DOHH2 (cell line): Measurements from ENCODE around the gene ABI3BP.

ENCODE experiments used
- H3F3A ChIP-seq: fragments of 200-600 bp; sonication (generic), shearing (Covaris generic); 2 replicates; pipeline ENCODE4 v1.6.0; 2016; ENCODE audit warnings: antibody characterized with exemption, mild to moderate bottlenecking; ENCODE audit not compliant: control insufficient read depth, insufficient read depth
- H3K27ac ChIP-seq: fragments of 200-600 bp; sonication (generic); 2 replicates; pipeline ENCODE4 v1.5.1; 2014; ENCODE audit warnings: low read depth, mild to moderate bottlenecking, low read length, moderate library complexity
- H3K27me3 ChIP-seq: fragments of 200-600 bp; sonication (generic); 2 replicates; pipeline ENCODE4 v1.6.1; 2014; ENCODE audit warnings: mild to moderate bottlenecking, low read length, mixed read lengths; ENCODE audit not compliant: control insufficient read depth
- H3K36me3 ChIP-seq: fragments of 200-600 bp; sonication (generic); 2 replicates; pipeline ENCODE4 v1.6.1; 2014; ENCODE audit warnings: mild to moderate bottlenecking, low read length, moderate library complexity, mixed read lengths; ENCODE audit not compliant: control insufficient read depth
- H3K4me1 ChIP-seq: fragments of 200-600 bp; sonication (generic); 2 replicates; pipeline ENCODE4 v1.6.1; 2014; ENCODE audit warnings: mild to moderate bottlenecking, low read length, mixed read lengths; ENCODE audit not compliant: control insufficient read depth
- H3K4me2 ChIP-seq: fragments of 200-600 bp; sonication (generic); 2 replicates; pipeline ENCODE4 v1.6.0; 2014; ENCODE audit warnings: mild to moderate bottlenecking, low read length, moderate library complexity
- H3K4me3 ChIP-seq: fragments of 200-600 bp; sonication (generic); 2 replicates; pipeline ENCODE4 v1.5.1; 2014; ENCODE audit warnings: mild to moderate bottlenecking, low read length, mixed read lengths
- H3K79me2 ChIP-seq: fragments of 200-600 bp; sonication (generic); 2 replicates; pipeline ENCODE4 v1.6.1; 2014; ENCODE audit warnings: mild to moderate bottlenecking, low read length, mixed read lengths; ENCODE audit not compliant: control insufficient read depth
- H3K9me2 ChIP-seq: fragments of 200-600 bp; sonication (generic); replicated peaks from 2 replicates; pipeline ENCODE4 v1.6.1; 2014; ENCODE audit warnings: mild to moderate bottlenecking, low read length, mixed read lengths; ENCODE audit not compliant: control insufficient read depth
- H3K9me3 ChIP-seq: fragments of 200-600 bp; sonication (generic); 2 replicates; pipeline ENCODE4 v1.6.1; 2014; ENCODE audit warnings: antibody characterized with exemption, low read length, mixed read lengths; ENCODE audit not compliant: control insufficient read depth, insufficient read depth
- H4K20me1 ChIP-seq: fragments of 200-600 bp; sonication (generic); 2 replicates; pipeline ENCODE4 v1.6.0; 2014; ENCODE audit warnings: low read depth, mild to moderate bottlenecking, antibody characterized with exemption, low read length, moderate library complexity; ENCODE audit not compliant: control insufficient read depth, insufficient read depth
- CTCF ChIP-seq: fragments of 200-600 bp; sonication (generic); IDR thresholded peaks from one replicate; pipeline ENCODE4 v1.5.1; 2014; ENCODE audit warnings: antibody characterized with exemption, mild to moderate bottlenecking, low read depth, low read length; ENCODE audit not compliant: poor library complexity, severe bottlenecking
- EZH2phosphoT487 ChIP-seq: fragments of 200-600 bp; sonication (generic); IDR thresholded peaks from 2 replicates; pipeline ENCODE4 v1.6.1; 2017; ENCODE audit warnings: borderline replicate concordance, mild to moderate bottlenecking, antibody characterized with exemption, low read length, moderate library complexity, mixed read lengths

Gene ABI3BP

DNA sequence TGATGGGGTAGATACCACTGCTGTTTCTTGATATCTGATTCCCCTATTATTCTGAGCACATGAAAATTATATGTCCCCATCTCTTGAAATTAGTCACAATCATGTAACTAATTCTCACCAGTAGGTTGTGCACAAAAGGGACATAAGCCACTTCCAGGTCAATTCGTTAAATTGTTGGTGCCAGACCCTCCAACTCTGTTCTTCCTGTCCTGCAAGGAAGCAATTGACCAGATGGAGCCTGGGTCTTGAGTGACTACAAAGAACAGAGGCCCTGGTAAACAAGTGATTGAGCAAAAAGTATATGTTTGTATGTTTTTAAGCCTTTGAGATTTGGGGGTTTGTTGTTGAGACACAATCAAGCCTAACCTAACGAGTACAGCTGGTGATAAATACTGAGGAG, 36.9 kb downstream of the ABI3BP start:
- no peak for TF ChIP-seq EZH2phosphoT487
- TF ChIP-seq CTCF = no peak
- no peak overlapping the region for H3K27ac ChIP-seq
- H3K4me3 ChIP-seq = no peak overlapping the region
- no peaks in the 10 kb centered on the region for H3K9me2 ChIP-seq
- H3K36me3 ChIP-seq = no peaks in the 10 kb centered on the region
- no peaks in the 10 kb centered on the region for H3K4me1 ChIP-seq
- H3K27me3 ChIP-seq = no peaks in the 10 kb centered on the region
- no peaks in the 10 kb centered on the region for H4K20me1 ChIP-seq
- no peaks in the 10 kb centered on the region for H3F3A ChIP-seq
- no peaks in the 10 kb centered on the region for H3K79me2 ChIP-seq
- H3K9me3 ChIP-seq = no peaks in the 10 kb centered on the region; the same call in 1 of the 2 replicates
- H3K4me2 ChIP-seq = no peak overlapping the region

GRCh38 chr3:100954990-100955389, 38.2 kb downstream of the ABI3BP start:
- Histone ChIP-seq H4K20me1 (no peaks in the 10 kb centered on the region), H3K4me1 (no peaks in the 10 kb centered on the region), H3K4me3 (no peak overlapping the region), H3K4me2 (no peak overlapping the region), H3K9me2 (no peaks in the 10 kb centered on the region), H3K36me3 (no peaks in the 10 kb centered on the region), H3K27ac (no peak overlapping the region), H3K9me3 (no peaks in the 10 kb centered on the region; the same call in 1 of the 2 replicates), H3K79me2 (no peaks in the 10 kb centered on the region), H3K27me3 (no peaks in the 10 kb centered on the region), H3F3A (no peaks in the 10 kb centered on the region)
- TF ChIP-seq EZH2phosphoT487 (no peak), CTCF (no peak)

GRCh38 chr3:100954199-100954935, 38.9 kb downstream of the ABI3BP start:
- no peaks in the 10 kb centered on the region for H3K9me3 ChIP-seq
- H3K4me1 ChIP-seq = no peaks in the 10 kb centered on the region
- no peaks in the 10 kb centered on the region for H3K27me3 ChIP-seq
- H3K36me3 ChIP-seq = no peaks in the 10 kb centered on the region
- H3K4me3 ChIP-seq = no peak overlapping the region
- no peak overlapping the region for H3K27ac ChIP-seq
- no peaks in the 10 kb centered on the region for H4K20me1 ChIP-seq
- no peak for TF ChIP-seq EZH2phosphoT487
- TF ChIP-seq CTCF = no peak
- H3K4me2 ChIP-seq = no peak overlapping the region
- H3K79me2 ChIP-seq = no peaks in the 10 kb centered on the region
- no peaks in the 10 kb centered on the region for H3F3A ChIP-seq
- H3K9me2 ChIP-seq = no peaks in the 10 kb centered on the region
